MM.1S (cell line): ENCODE measurements around the gene FHOD1.

Experiments used
- DNase-seq: peaks from one replicate; pipeline ENCODE4 v3.0.0-alpha.2; 2015
- H2AFZ ChIP-seq: fragments of 300-600 bp; sonication (generic); 2 replicates; pipeline ENCODE4 v1.6.0; 2016; ENCODE audit warnings: antibody characterized with exemption, low read length
- H3F3A ChIP-seq: fragments of 300-600 bp; sonication (generic); 2 replicates; pipeline ENCODE4 v1.6.1; 2016; ENCODE audit warnings: mild to moderate bottlenecking, antibody characterized with exemption, low read length, moderate library complexity, mixed read lengths; ENCODE audit not compliant: insufficient read depth
- H3K27ac ChIP-seq: fragments of 300-600 bp; sonication (generic); 2 replicates; pipeline ENCODE4 v1.5.1; 2016; ENCODE audit warnings: mild to moderate bottlenecking, low read length
- H3K27me3 ChIP-seq: fragments of 300-600 bp; sonication (generic); replicated peaks from 2 replicates; pipeline ENCODE4 v1.6.0; 2016; ENCODE audit warnings: low read length; ENCODE audit not compliant: insufficient read depth
- H3K36me3 ChIP-seq: fragments of 300-600 bp; sonication (generic); replicated peaks from 2 replicates; pipeline ENCODE4 v1.6.1; 2016; ENCODE audit warnings: mild to moderate bottlenecking, low read length, mixed read lengths; ENCODE audit not compliant: insufficient read depth
- H3K4me1 ChIP-seq: fragments of 300-600 bp; sonication (generic); 2 replicates; pipeline ENCODE4 v1.6.1; 2016; ENCODE audit warnings: low read length, mixed read lengths
- H3K4me2 ChIP-seq: fragments of 300-600 bp; sonication (generic); 2 replicates; pipeline ENCODE4 v1.6.0; 2016; ENCODE audit warnings: low read depth, low read length
- H3K4me3 ChIP-seq: fragments of 300-600 bp; sonication (generic); 2 replicates; pipeline ENCODE4 v1.5.1; 2016; ENCODE audit warnings: low read length, mixed read lengths
- H3K79me2 ChIP-seq: fragments of 300-600 bp; sonication (generic); 2 replicates; pipeline ENCODE4 v1.6.1; 2016; ENCODE audit warnings: mixed run types, low read length, mixed read lengths
- H3K9ac ChIP-seq: fragments of 300-600 bp; sonication (generic); 2 replicates; pipeline ENCODE4 v1.6.1; 2016; ENCODE audit warnings: low read length, mixed read lengths
- H3K9me2 ChIP-seq: fragments of 300-600 bp; sonication (generic); replicated peaks from 2 replicates; pipeline ENCODE4 v1.6.1; 2016; ENCODE audit warnings: mild to moderate bottlenecking, low read length, mixed read lengths; ENCODE audit not compliant: insufficient read depth
- H3K9me3 ChIP-seq: fragments of 300-600 bp; sonication (generic); replicated peaks from 2 replicates; pipeline ENCODE4 v1.6.1; 2016; ENCODE audit warnings: mild to moderate bottlenecking, low read length, mixed read lengths; ENCODE audit not compliant: insufficient read depth
- H4K20me1 ChIP-seq: fragments of 300-600 bp; sonication (generic); 2 replicates; pipeline ENCODE4 v1.6.1; 2016; ENCODE audit warnings: mild to moderate bottlenecking, low read length, moderate library complexity, mixed read lengths; ENCODE audit not compliant: insufficient read depth
- EZH2 ChIP-seq: fragments of 300-600 bp; sonication (generic); optimal IDR thresholded peaks from 2 replicates; pipeline ENCODE3; 2017; ENCODE audit warnings: low read depth, mild to moderate bottlenecking, antibody characterized with exemption, low read length, mixed read lengths
- EZH2phosphoT487 ChIP-seq: fragments of 300-600 bp; sonication (generic); IDR thresholded peaks from 2 replicates; pipeline ENCODE4 v1.6.1; 2018; ENCODE audit warnings: antibody characterized with exemption, low read length
- TF ChIP-seq, protein P1 (sequence below): fragments of 300-600 bp; sonication (generic); IDR thresholded peaks from 2 replicates; pipeline ENCODE4 v1.5.1; 2016; ENCODE audit warnings: antibody characterized with exemption, low read length, mixed read lengths

Gene FHOD1

DNA sequence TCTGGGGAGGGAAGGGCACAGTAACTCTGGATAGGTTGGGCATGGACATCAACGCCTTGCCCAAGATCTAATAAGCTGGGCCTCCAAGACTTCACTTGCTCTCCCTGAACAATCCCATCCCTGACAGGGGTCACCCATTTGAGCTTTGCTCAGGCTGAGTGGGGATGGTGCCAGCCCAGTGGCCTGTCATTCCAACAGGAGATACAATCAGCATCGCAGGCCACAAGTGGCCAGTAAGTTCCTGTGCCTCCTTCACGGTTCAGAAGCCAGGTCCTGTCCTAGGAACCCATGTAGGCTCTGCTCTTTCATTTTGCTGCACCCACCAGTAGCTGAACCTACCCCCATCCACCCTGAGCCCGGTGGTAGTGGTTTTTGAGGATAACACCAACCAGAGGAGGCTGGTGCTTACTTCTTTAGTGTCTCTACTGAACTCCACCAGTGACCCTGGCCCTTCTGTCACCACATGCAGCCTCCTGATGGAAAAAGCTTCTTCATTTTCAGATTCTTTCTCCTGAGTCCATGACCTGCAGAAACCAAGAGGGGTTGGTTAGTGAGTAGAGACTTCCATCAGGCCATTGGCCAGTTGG lies 47.0 kb upstream of the FHOD1 start:
- Histone ChIP-seq H3K36me3 (no peaks in the 10 kb centered on the region), H3K4me3 (no peak overlapping the region), H3K27ac (no peak overlapping the region), H3K4me2 (no peak overlapping the region), H3K79me2 (no peaks in the 10 kb centered on the region), H3K9me2 (no peaks in the 10 kb centered on the region), H3K27me3 (peaks cover 15% of the 10 kb centered on the region; the same call in 1 of the 2 replicates), H3K9ac (no peak overlapping the region), H2AFZ (no peak overlapping the region), H3F3A (no peaks in the 10 kb centered on the region), H3K9me3 (no peaks in the 10 kb centered on the region), H4K20me1 (no peaks in the 10 kb centered on the region), H3K4me1 (no peaks in the 10 kb centered on the region)
- TF ChIP-seq EZH2 (no peak), EZH2phosphoT487 (no peak)
- TF ChIP-seq, protein P1, sequence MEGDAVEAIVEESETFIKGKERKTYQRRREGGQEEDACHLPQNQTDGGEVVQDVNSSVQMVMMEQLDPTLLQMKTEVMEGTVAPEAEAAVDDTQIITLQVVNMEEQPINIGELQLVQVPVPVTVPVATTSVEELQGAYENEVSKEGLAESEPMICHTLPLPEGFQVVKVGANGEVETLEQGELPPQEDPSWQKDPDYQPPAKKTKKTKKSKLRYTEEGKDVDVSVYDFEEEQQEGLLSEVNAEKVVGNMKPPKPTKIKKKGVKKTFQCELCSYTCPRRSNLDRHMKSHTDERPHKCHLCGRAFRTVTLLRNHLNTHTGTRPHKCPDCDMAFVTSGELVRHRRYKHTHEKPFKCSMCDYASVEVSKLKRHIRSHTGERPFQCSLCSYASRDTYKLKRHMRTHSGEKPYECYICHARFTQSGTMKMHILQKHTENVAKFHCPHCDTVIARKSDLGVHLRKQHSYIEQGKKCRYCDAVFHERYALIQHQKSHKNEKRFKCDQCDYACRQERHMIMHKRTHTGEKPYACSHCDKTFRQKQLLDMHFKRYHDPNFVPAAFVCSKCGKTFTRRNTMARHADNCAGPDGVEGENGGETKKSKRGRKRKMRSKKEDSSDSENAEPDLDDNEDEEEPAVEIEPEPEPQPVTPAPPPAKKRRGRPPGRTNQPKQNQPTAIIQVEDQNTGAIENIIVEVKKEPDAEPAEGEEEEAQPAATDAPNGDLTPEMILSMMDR = no peak
- DNase-seq = no peak

DNA sequence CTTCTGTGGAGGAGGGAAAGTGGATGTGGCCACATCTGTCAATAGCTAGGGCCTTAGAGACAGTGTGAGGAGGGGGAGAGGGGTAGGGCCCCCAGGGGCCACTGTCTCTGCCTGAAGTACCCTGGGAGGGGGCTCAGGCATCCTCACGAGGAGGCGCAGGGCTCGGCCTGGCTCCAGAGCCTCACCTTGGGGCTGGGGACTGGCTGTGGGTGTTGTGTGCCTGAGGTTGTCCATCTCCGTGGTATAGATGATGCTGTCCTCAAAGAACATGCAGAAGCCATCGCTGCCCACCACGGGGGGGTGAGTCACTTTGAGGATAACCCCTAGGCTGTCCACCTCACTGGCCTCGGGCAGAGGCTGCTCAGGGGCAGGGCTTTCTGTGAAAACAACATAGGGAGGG lies 44.2 kb upstream of the FHOD1 start:
- Histone ChIP-seq H3K79me2 (no peaks in the 10 kb centered on the region), H3K4me3 (no peak overlapping the region), H2AFZ (no peak overlapping the region), H3K9me2 (no peaks in the 10 kb centered on the region), H3K27ac (no peak overlapping the region), H3K36me3 (no peaks in the 10 kb centered on the region), H3F3A (no peaks in the 10 kb centered on the region), H3K9ac (no peak overlapping the region), H3K27me3 (peaks cover 15% of the 10 kb centered on the region; the same call in 1 of the 2 replicates), H3K9me3 (no peaks in the 10 kb centered on the region), H3K4me1 (no peaks in the 10 kb centered on the region), H3K4me2 (no peak overlapping the region), H4K20me1 (no peaks in the 10 kb centered on the region)
- no peak for DNase-seq
- TF ChIP-seq, protein P1 = no peak
- no peak for TF ChIP-seq EZH2

DNA sequence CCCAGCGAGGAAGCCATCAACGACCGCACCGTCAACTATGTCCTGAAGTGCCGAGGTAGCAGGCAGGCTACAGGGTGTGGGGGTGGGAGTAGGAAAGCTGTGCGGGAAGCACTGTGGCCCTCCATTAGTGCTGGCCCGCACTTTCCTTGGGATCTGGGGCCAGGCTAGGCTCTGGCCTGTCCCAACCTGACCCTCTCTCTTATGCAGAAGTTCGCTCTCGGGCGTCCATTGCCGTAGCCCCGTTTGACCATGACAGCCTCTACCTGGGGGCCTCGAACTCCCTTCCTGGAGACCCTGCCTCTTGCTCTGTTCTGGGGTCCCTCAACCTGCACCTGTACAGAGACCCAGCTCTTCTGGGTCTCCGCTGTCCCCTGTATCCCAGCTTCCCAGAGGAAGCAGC lies 40.7 kb upstream of the FHOD1 start:
- Histone ChIP-seq H3K4me3 (no peak overlapping the region), H4K20me1 (no peaks in the 10 kb centered on the region), H3K9me2 (no peaks in the 10 kb centered on the region), H3K27me3 (no peaks in the 10 kb centered on the region), H2AFZ (no peak overlapping the region), H3K27ac (no peak overlapping the region), H3K9me3 (no peaks in the 10 kb centered on the region), H3F3A (no peaks in the 10 kb centered on the region), H3K79me2 (no peaks in the 10 kb centered on the region), H3K36me3 (no peaks in the 10 kb centered on the region), H3K4me2 (no peak overlapping the region), H3K4me1 (no peaks in the 10 kb centered on the region), H3K9ac (no peak overlapping the region)
- DNase-seq = no peak
- TF ChIP-seq, protein P1 = no peak
- TF ChIP-seq EZH2 = no peak
- no peak for TF ChIP-seq EZH2phosphoT487
